Measurements from ENCODE around the gene GPT2.

GPT2 gene

GRCh38 chr16:46908540-46909372, 24.6 kb downstream of the GPT2 start:
- Histone ChIP-seq H2AK5ac (ENCODE audit: low read length, severe bottlenecking) (no peak overlapping the region), H2BK15ac (ENCODE audit: low read depth, poor library complexity, severe bottlenecking) (no peak overlapping the region), H3K79me1 (replicated peaks; ENCODE audit: low read length, poor library complexity, severe bottlenecking) (peaks cover 9% of the 10 kb centered on the region), H3K27ac (ENCODE audit: low read length, poor library complexity, severe bottlenecking) (no peak overlapping the region), H3K9ac (ENCODE audit: low read length) (no peak overlapping the region), H4K91ac (ENCODE audit: low read length) (no peak overlapping the region), H2BK5ac (ENCODE audit: low read depth, low read length, poor library complexity, severe bottlenecking) (no peak overlapping the region), H3K4ac (ENCODE audit: low read depth in 1 of 2, low read length in 2 of 2) (no peak overlapping the region), H3K9me3 (ENCODE audit: control insufficient read depth, low read length) (no peaks in the 10 kb centered on the region), H3K4me1 (ENCODE audit: control insufficient read depth, insufficient read depth, low read depth, low read length) (no peaks in the 10 kb centered on the region), H3K27me3 (ENCODE audit: control insufficient read depth in 1 of 2, insufficient read depth in 1 of 2, low read length in 2 of 2) (no peaks in the 10 kb centered on the region), H2AFZ (ENCODE audit: low read depth, low read length) (no peak overlapping the region), H3K14ac (ENCODE audit: low read length in 2 of 2) (no peak overlapping the region), H3K36me3 (ENCODE audit: control insufficient read depth in 1 of 2, insufficient read depth in 2 of 2, low read depth in 1 of 2, low read length in 2 of 2) (peaks cover 36 to 64% of the 10 kb centered on the region in 2 experiments), H3K4me2 (ENCODE audit: low read length, poor library complexity, severe bottlenecking) (no peak overlapping the region), H2BK12ac (ENCODE audit: low read length in 2 of 2) (no peak overlapping the region), H4K8ac (ENCODE audit: low read length) (no peak overlapping the region), H3K23ac (ENCODE audit: low read length in 2 of 2) (no peak overlapping the region), H2BK120ac (ENCODE audit: low read depth, low read length) (no peak overlapping the region), H3K4me3 (ENCODE audit: insufficient read depth in 1 of 2, low read depth in 1 of 2, low read length in 2 of 2) (no peak overlapping the region), H3K18ac (ENCODE audit: low read depth in 1 of 2, low read length in 2 of 2) (no peak overlapping the region)
- WGBS = 70% methylated on average over 3 of the region's 6 CpGs
- peak; percentile 68 for DNase-seq

GRCh38 chr16:46911038-46911437, 26.9 kb downstream of the GPT2 start:
- H3K27me3 ChIP-seq (ENCODE audit: control insufficient read depth in 1 of 2, insufficient read depth in 1 of 2, low read length in 2 of 2) = no peaks in the 10 kb centered on the region
- WGBS = 94% methylated on average over 3 of the region's 3 CpGs

GRCh38 chr16:46911650-46912049, 27.5 kb downstream of the GPT2 start:
- Histone ChIP-seq H2BK120ac (ENCODE audit: low read depth, low read length) (no peak overlapping the region), H3K9me3 (ENCODE audit: control insufficient read depth, low read length) (no peaks in the 10 kb centered on the region), H2BK5ac (ENCODE audit: low read depth, low read length, poor library complexity, severe bottlenecking) (no peak overlapping the region), H3K4me3 (ENCODE audit: insufficient read depth in 1 of 2, low read depth in 1 of 2, low read length in 2 of 2) (no peak overlapping the region), H2AK5ac (ENCODE audit: low read length, severe bottlenecking) (no peak overlapping the region), H3K4ac (ENCODE audit: low read depth in 1 of 2, low read length in 2 of 2) (no peak overlapping the region), H3K14ac (ENCODE audit: low read length in 2 of 2) (no peak overlapping the region), H3K36me3 (ENCODE audit: control insufficient read depth in 1 of 2, insufficient read depth in 2 of 2, low read depth in 1 of 2, low read length in 2 of 2) (peaks cover 45 to 70% of the 10 kb centered on the region in 2 experiments), H3K9ac (ENCODE audit: low read length) (no peak overlapping the region), H2BK12ac (ENCODE audit: low read length in 2 of 2) (no peak overlapping the region), H3K18ac (ENCODE audit: low read depth in 1 of 2, low read length in 2 of 2) (no peak overlapping the region), H4K91ac (ENCODE audit: low read length) (no peak overlapping the region), H4K8ac (ENCODE audit: low read length) (no peak overlapping the region), H2AFZ (ENCODE audit: low read depth, low read length) (no peak overlapping the region), H3K23ac (ENCODE audit: low read length in 2 of 2) (no peak overlapping the region), H3K4me1 (ENCODE audit: control insufficient read depth, insufficient read depth, low read depth, low read length) (peaks cover 2% of the 10 kb centered on the region), H2BK15ac (ENCODE audit: low read depth, poor library complexity, severe bottlenecking) (no peak overlapping the region), H3K27me3 (ENCODE audit: control insufficient read depth in 1 of 2, insufficient read depth in 1 of 2, low read length in 2 of 2) (no peaks in the 10 kb centered on the region), H3K79me1 (replicated peaks; ENCODE audit: low read length, poor library complexity, severe bottlenecking) (peaks cover 6% of the 10 kb centered on the region), H3K27ac (ENCODE audit: low read length, poor library complexity, severe bottlenecking) (no peak overlapping the region), H3K4me2 (ENCODE audit: low read length, poor library complexity, severe bottlenecking) (no peak overlapping the region)
- no peak for DNase-seq
- WGBS = 93% methylated on average over 4 of the region's 4 CpGs

More at GRCh38 chr16:46911038-46911437, 26.9 kb downstream of the GPT2 start:
- Histone ChIP-seq H3K4ac (ENCODE audit: low read depth in 1 of 2, low read length in 2 of 2) (no peak overlapping the region), H3K4me1 (ENCODE audit: control insufficient read depth, insufficient read depth, low read depth, low read length) (peaks cover 2% of the 10 kb centered on the region), H2AFZ (ENCODE audit: low read depth, low read length) (no peak overlapping the region), H3K4me3 (ENCODE audit: insufficient read depth in 1 of 2, low read depth in 1 of 2, low read length in 2 of 2) (no peak overlapping the region), H3K27ac (ENCODE audit: low read length, poor library complexity, severe bottlenecking) (no peak overlapping the region), H3K36me3 (ENCODE audit: control insufficient read depth in 1 of 2, insufficient read depth in 2 of 2, low read depth in 1 of 2, low read length in 2 of 2) (peaks cover 45 to 76% of the 10 kb centered on the region in 2 experiments), H3K14ac (ENCODE audit: low read length in 2 of 2) (no peak overlapping the region), H3K9me3 (ENCODE audit: control insufficient read depth, low read length) (no peaks in the 10 kb centered on the region), H2AK5ac (ENCODE audit: low read length, severe bottlenecking) (no peak overlapping the region), H2BK15ac (ENCODE audit: low read depth, poor library complexity, severe bottlenecking) (no peak overlapping the region), H3K4me2 (ENCODE audit: low read length, poor library complexity, severe bottlenecking) (no peak overlapping the region), H3K18ac (ENCODE audit: low read depth in 1 of 2, low read length in 2 of 2) (no peak overlapping the region), H4K91ac (ENCODE audit: low read length) (no peak overlapping the region), H3K23ac (ENCODE audit: low read length in 2 of 2) (no peak overlapping the region), H3K79me1 (replicated peaks; ENCODE audit: low read length, poor library complexity, severe bottlenecking) (peaks cover 6% of the 10 kb centered on the region), H2BK12ac (ENCODE audit: low read length in 2 of 2) (no peak overlapping the region), H4K8ac (ENCODE audit: low read length) (no peak overlapping the region), H3K9ac (ENCODE audit: low read length) (no peak overlapping the region), H2BK120ac (ENCODE audit: low read depth, low read length) (no peak overlapping the region), H2BK5ac (ENCODE audit: low read depth, low read length, poor library complexity, severe bottlenecking) (no peak overlapping the region)
- DNase-seq = no peak

- peaks cover under 1% of the 10 kb centered on the region for H3K79me1 ChIP-seq (replicated peaks; ENCODE audit: low read length, poor library complexity, severe bottlenecking)
- no peak overlapping the region for H4K8ac ChIP-seq (ENCODE audit: low read length)
- no peak overlapping the region for H3K4me3 ChIP-seq (ENCODE audit: insufficient read depth in 1 of 2, low read depth in 1 of 2, low read length in 2 of 2)
- H2BK15ac ChIP-seq (ENCODE audit: low read depth, poor library complexity, severe bottlenecking) = no peak overlapping the region
- no peak overlapping the region for H3K23ac ChIP-seq (ENCODE audit: low read length in 2 of 2)
- H3K9ac ChIP-seq (ENCODE audit: low read length) = no peak overlapping the region
- H3K27ac ChIP-seq (ENCODE audit: low read length, poor library complexity, severe bottlenecking) = no peak overlapping the region
- no peaks in the 10 kb centered on the region for H3K27me3 ChIP-seq (ENCODE audit: control insufficient read depth in 1 of 2, insufficient read depth in 1 of 2, low read length in 2 of 2)
- no peak overlapping the region for H2BK120ac ChIP-seq (ENCODE audit: low read depth, low read length)
- no peaks in the 10 kb centered on the region for H3K9me3 ChIP-seq (ENCODE audit: control insufficient read depth, low read length)
- no peak overlapping the region for H2AK5ac ChIP-seq (ENCODE audit: low read length, severe bottlenecking)
- peaks cover 2% of the 10 kb centered on the region for H3K4me1 ChIP-seq (ENCODE audit: control insufficient read depth, insufficient read depth, low read depth, low read length)
- H3K18ac ChIP-seq (ENCODE audit: low read depth in 1 of 2, low read length in 2 of 2) = no peak overlapping the region
- 95% methylated on average over 8 of the region's 11 CpGs for WGBS
- H3K4ac ChIP-seq (ENCODE audit: low read depth in 1 of 2, low read length in 2 of 2) = no peak overlapping the region
- no peak overlapping the region for H3K14ac ChIP-seq (ENCODE audit: low read length in 2 of 2)
- H4K91ac ChIP-seq (ENCODE audit: low read length) = no peak overlapping the region
- H3K36me3 ChIP-seq (ENCODE audit: control insufficient read depth in 1 of 2, insufficient read depth in 2 of 2, low read depth in 1 of 2, low read length in 2 of 2) = peaks cover 47 to 73% of the 10 kb centered on the region in 2 experiments
- DNase-seq = no peak
- no peak overlapping the region for H3K4me2 ChIP-seq (ENCODE audit: low read length, poor library complexity, severe bottlenecking)
- no peak overlapping the region for H2BK5ac ChIP-seq (ENCODE audit: low read depth, low read length, poor library complexity, severe bottlenecking)
- no peak overlapping the region for H2AFZ ChIP-seq (ENCODE audit: low read depth, low read length)
- no peak overlapping the region for H2BK12ac ChIP-seq (ENCODE audit: low read length in 2 of 2)
Measured at GRCh38 chr16:46914556-46915201, 30.5 kb downstream of the GPT2 start.

Measured in mesenchymal stem cell (in vitro differentiated cells and primary cell).